GM18499 (cell line): ENCODE measurements around the gene FILIP1L.
"Not testable (repeated sequence)": the region's sequence is repeated elsewhere in the genome, so short reads cannot be mapped to it uniquely, and the experiment has no call there.

Experiments used
- ATAC-seq: cut with Tn5 transposase; IDR thresholded peaks from one replicate; pipeline ENCODE4 v1.9.1; 2021; ENCODE audit warnings: moderate number of reproducible peaks; ENCODE audit not compliant: insufficient read depth, unreplicated experiment

The FILIP1L gene

GRCh38 chr3:99858469-99858868 is 255.8 kb downstream of the FILIP1L start:
- ATAC-seq: no peak

- no peak for ATAC-seq
These were observed 257.0 kb downstream of the FILIP1L start for GRCh38 chr3:99857278-99857677.

GRCh38 chr3:99856437-99857220 is 257.7 kb downstream of the FILIP1L start:
- ATAC-seq: no peak

GRCh38 chr3:99855900-99856299 is 258.4 kb downstream of the FILIP1L start:
- ATAC-seq: no peak

- no peak for ATAC-seq
These were observed 259.5 kb downstream of the FILIP1L start for GRCh38 chr3:99854756-99855298.

- no peak for ATAC-seq
These were observed 261.4 kb downstream of the FILIP1L start for GRCh38 chr3:99852851-99853250.

GRCh38 chr3:99851955-99852354 is 262.3 kb downstream of the FILIP1L start:
- ATAC-seq: no peak

- ATAC-seq: no peak
These were observed 263.7 kb downstream of the FILIP1L start for GRCh38 chr3:99850608-99851007.

GRCh38 chr3:99848433-99848832 is 265.9 kb downstream of the FILIP1L start:
- ATAC-seq: no peak

GRCh38 chr3:99846477-99847160 is 267.7 kb downstream of the FILIP1L start:
- ATAC-seq: no peak

GRCh38 chr3:99845999-99846398 is 268.3 kb downstream of the FILIP1L start:
- no peak for ATAC-seq

GRCh38 chr3:99845331-99845730 is 269.0 kb downstream of the FILIP1L start:
- no peak for ATAC-seq

GRCh38 chr3:99843590-99844258 is 270.6 kb downstream of the FILIP1L start:
- ATAC-seq: no peak

GRCh38 chr3:99842826-99843589 is 271.3 kb downstream of the FILIP1L start:
- no peak for ATAC-seq

- not testable (repeated sequence) for ATAC-seq
These were observed 272.4 kb downstream of the FILIP1L start for GRCh38 chr3:99841949-99842348.

- ATAC-seq: no peak
These were observed 274.7 kb downstream of the FILIP1L start for GRCh38 chr3:99839613-99840012.

GRCh38 chr3:99838755-99839154 is 275.5 kb downstream of the FILIP1L start:
- ATAC-seq: no peak

- no peak for ATAC-seq
These were observed 276.6 kb downstream of the FILIP1L start for GRCh38 chr3:99837715-99838114.

- ATAC-seq: no peak
These were observed 277.6 kb downstream of the FILIP1L start for GRCh38 chr3:99836681-99837080.
